ENCODE results near the gene GLYATL2. TPM values are rescaled to one million over a fixed set of nuclear protein-coding genes. Genes with fewer than 3 reads are reported as not detected.

Gene GLYATL2
- total RNA-seq, 1 experiment from 2014 or later: not detected

DNA sequence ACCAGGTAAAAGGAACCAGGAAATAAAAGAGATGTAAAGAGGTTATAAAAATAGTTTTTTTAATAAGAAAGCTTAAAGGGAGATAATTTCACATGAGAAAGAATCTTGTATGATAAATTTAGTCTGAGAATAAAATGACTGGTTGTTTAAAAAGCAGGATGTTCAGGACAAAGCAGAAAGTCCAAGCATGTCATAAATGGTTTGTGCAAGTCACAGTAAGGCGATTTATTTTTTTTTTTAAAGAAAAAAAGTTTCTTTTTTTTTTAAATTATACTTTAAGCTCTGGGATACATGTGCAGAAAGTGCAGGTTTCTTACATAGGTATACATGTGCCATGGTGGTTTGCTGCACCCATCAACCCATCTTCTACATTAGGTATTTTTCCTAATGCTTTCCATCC lies 30.8 kb downstream of the GLYATL2 start:
- peaks cover 18% of the 10 kb centered on the region for H3K9me3 ChIP-seq
- H3K36me3 ChIP-seq: no peaks in the 10 kb centered on the region
- DNase-seq: no peak
- no peak overlapping the region for H3K4me3 ChIP-seq
- H3K27me3 ChIP-seq: no peaks in the 10 kb centered on the region

DNA sequence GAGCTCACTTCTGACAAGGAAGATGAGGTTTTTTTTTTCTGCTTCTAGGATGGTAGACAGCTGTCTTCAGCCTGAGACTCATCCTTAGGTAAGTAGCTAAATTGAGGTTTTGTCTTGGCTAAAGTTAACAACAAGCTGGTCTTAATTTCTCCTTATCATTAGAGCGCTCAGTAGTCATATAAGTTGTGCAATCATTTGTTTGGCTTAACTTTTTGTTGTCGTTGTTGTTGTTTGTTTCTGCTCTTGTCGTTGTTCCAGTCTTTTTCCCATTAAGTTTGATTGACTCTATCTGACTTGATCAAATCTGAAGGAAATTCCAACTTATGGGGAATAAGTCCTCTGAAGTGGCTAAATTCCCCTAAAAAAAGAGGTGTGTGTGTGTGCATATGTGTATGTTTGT lies 33.0 kb downstream of the GLYATL2 start:
- Histone ChIP-seq H3K27me3 (no peaks in the 10 kb centered on the region), H3K36me3 (no peaks in the 10 kb centered on the region), H3K4me3 (no peak overlapping the region), H3K9me3 (peaks cover 18% of the 10 kb centered on the region)
- no peak for DNase-seq

DNA sequence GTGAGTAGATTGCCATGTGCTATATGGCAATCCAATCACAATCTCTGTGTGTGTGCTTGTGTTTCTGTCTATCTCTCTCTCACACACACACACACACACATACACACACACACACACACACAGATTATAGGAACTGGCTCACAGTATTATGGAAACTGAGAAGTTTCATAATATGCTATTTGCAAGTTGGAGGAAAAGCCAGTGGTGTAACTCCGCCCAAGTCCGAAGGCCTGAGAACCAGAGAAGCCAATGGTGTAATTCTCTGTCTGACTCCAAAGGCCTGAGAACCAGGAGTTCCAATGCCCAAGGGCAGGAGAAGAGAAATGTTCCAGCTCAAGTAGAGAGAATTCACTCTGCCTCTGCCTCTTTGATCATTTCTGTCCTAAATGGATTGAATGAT lies 37.2 kb downstream of the GLYATL2 start:
- Histone ChIP-seq H3K36me3 (no peaks in the 10 kb centered on the region), H3K4me3 (no peak overlapping the region), H3K27me3 (no peaks in the 10 kb centered on the region), H3K9me3 (peaks cover 3% of the 10 kb centered on the region; the same call in 1 of the 2 replicates)
- DNase-seq: no peak

DNA sequence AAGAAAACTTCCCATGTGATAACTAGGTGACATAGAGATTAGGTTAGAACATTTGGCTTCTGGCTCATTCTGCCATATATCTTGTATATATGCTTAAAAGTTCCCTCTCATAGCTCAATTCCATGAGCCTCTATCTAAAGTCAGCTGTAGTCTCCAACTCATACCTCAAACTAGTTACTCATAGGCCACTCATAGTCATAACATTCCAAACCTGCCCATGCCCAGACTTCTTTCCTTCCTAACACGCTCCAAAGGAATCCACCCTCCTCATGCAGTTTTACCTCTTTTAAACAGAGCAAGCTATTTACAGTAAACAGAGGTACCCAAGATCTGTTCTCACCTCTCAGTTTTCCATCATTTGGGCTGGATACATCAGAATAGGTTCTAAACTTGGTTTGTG lies 39.4 kb downstream of the GLYATL2 start:
- DNase-seq: no peak
- Histone ChIP-seq H3K4me3 (no peak overlapping the region), H3K36me3 (no peaks in the 10 kb centered on the region), H3K9me3 (no peaks in the 10 kb centered on the region), H3K27me3 (no peaks in the 10 kb centered on the region)

DNA sequence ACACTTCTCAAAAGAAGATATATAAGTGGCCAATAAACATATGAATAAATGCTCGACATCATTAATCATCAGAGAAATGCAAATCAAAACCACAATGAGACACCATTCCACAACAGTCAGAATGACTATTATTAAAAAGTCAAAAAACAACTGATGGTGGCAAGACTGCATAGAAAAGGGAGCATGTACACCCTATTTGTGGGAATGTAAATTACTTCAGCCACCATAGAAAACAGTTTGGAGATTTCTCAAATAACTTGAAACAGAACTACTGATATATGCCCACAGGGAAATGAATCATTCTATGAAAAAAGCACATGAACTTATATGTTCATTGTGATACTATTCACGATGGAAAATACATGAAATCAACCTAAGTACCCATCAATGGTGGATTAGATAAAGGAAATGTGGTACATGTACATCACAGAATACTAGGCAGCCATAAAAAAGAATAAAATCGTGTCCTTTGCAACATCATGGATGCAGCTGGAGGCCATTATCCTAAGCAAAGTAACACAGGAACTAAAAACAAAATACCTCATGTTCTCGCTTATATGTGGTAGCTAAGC lies 42.4 kb downstream of the GLYATL2 start:
- H3K36me3 ChIP-seq: no peaks in the 10 kb centered on the region
- H3K4me3 ChIP-seq: no peak overlapping the region
- H3K9me3 ChIP-seq: no peaks in the 10 kb centered on the region
- no peak for DNase-seq
- H3K27me3 ChIP-seq: no peaks in the 10 kb centered on the region

DNA sequence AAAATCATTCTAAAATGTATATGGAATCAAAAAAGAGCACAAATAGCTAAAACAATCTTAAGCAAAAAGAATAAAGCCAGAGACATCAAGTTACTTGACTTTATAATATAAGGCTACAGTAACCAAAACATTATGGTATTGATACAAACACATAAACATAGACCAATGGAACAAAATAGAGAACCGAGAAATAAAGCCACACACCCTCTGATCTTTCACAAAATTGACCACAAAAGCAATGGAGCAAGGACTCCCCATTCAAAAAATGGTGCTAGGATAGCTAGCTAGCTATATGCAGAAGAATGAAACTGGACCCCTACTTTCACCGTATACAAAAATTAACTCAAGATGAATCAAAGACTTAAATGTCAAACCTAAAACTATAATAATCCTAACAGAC lies 43.2 kb downstream of the GLYATL2 start:
- Histone ChIP-seq H3K36me3 (no peaks in the 10 kb centered on the region), H3K9me3 (no peaks in the 10 kb centered on the region), H3K27me3 (no peaks in the 10 kb centered on the region)

DNA sequence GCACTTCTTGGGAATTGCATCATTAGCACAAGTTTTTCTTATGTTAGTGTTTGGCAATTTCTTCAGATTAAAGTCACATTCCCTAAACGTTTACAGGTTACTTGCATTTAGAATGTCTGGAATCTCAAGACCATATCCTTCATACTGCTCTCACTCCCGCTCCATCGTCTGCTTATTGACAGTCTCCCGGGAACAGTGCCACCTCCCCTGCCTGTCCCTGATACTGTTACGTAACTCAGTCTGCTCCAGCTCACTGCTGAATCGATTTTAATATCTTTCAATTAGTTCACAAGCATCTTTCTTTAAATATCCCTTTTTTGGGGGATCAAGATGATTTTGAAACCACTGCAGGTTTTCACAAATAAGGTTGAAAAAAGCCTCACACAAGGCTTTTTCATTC lies 48.2 kb downstream of the GLYATL2 start:
- no peaks in the 10 kb centered on the region for H3K27me3 ChIP-seq
- DNase-seq: no peak

More for the DNA sequence above, 43.2 kb downstream of the GLYATL2 start:
- no peak overlapping the region for H3K4me3 ChIP-seq
- DNase-seq: no peak

DNA sequence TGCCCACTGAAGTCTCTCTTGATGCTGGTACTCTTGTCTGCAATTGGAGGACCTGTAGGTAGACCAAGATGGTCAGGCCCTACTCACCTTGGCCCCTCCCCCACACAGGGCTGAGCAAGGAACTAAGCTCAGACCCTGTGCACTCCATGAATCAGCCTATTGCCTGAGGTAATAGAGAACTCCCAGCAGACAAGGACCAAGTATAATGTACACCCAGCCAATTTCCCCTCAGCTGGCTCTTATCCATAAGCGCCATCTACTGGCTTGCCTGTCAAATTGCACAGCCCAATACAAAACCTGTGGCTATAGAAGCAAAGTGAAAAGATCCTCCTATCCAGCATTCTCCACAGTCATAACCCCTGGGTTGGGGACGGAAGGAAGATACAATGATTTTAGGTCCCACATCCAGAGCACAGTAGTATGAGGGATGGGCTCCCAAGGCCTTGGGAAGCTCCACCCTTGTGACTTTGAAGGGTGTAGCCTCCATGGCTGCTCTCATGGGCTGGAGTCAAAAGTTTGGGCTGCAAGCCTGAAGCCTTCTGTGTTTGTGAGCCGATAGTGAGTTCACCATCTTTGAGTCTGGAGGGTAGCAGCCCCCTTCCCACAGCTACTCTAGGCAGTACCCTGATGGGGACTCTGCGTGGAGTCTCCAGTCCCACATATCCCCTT lies 56.0 kb downstream of the GLYATL2 start:
- no peaks in the 10 kb centered on the region for H3K27me3 ChIP-seq
- no peak overlapping the region for H3K4me3 ChIP-seq
- no peaks in the 10 kb centered on the region for H3K36me3 ChIP-seq
- peak; percentile 26 for DNase-seq
- no peaks in the 10 kb centered on the region for H3K9me3 ChIP-seq

More for the DNA sequence above, 48.2 kb downstream of the GLYATL2 start:
- no peak overlapping the region for H3K4me3 ChIP-seq
- H3K9me3 ChIP-seq: no peaks in the 10 kb centered on the region
- H3K36me3 ChIP-seq: no peaks in the 10 kb centered on the region

DNA sequence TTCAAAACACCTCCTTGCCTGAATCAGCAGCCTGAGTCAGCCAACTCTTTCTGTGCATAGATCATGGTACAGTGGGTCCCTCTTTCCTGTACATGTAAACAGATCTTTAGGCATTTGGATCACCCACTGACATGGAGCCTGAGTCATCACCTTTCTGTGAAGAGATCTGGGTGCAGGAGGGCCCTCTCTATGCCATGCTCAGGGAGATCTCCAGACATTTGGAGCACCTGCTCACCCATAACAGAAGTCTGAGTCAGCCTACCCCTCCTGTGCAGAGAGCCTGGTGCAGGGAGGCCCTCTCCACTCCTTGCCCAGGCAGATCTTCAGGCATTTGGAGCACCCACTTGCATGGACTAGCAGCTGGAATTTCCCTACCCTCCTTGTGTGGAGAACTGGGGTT lies 56.6 kb downstream of the GLYATL2 start:
- Histone ChIP-seq H3K27me3 (no peaks in the 10 kb centered on the region), H3K36me3 (no peaks in the 10 kb centered on the region), H3K9me3 (no peaks in the 10 kb centered on the region), H3K4me3 (no peak overlapping the region)
- DNase-seq: peak; percentile 18

DNA sequence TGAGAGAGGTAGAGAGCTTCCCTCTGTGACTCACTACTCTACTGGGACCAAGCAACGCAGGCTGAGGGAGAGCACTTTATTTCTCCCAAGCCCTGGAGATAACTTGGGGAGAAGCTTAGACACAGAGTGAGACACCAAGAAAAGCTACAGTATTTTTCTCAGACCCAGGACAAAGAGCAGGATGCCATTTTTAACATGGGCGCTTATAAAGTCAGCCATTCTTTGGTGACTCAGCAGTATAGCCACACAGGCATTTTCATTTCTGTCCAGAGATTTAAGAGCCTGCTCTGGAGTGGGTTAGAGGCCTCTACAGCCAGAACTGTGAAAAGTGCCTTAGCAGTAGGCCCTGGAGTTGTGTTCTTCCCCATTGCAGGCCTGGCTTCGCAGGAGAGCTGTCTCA lies 57.8 kb downstream of the GLYATL2 start:
- Histone ChIP-seq H3K36me3 (no peaks in the 10 kb centered on the region), H3K27me3 (no peaks in the 10 kb centered on the region), H3K9me3 (no peaks in the 10 kb centered on the region), H3K4me3 (no peak overlapping the region)
- DNase-seq: no peak

DNA sequence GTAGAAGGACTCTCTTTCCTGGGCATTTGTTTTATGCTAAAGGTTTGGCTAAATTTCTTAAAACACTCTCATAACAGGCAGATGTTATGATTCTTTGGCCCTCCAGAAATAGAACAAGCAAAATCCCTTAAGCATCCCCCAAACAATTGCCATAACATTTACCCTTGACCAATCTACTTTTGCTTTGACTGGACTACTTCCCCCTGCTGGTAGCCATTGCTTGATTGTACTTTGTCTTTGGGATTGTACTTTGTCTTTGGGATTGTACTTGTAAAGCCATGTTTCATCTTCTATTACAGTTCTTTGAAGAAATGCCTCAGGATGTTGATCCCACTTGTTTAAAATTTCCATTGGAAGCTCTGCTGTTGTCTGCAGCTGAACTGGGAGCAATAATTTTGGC lies 59.5 kb downstream of the GLYATL2 start:
- Histone ChIP-seq H3K4me3 (no peak overlapping the region), H3K9me3 (no peaks in the 10 kb centered on the region), H3K36me3 (no peaks in the 10 kb centered on the region), H3K27me3 (no peaks in the 10 kb centered on the region)
- DNase-seq: no peak

Other genes with a start within 250 kb of the GLYATL2 start
- gene CNTF, start 222.0 kb downstream of the GLYATL2 start, total RNA-seq (2014; rRNA removed; shearing (Covaris generic); ENCODE audit: low replicate concordance): 0.92 TPM in 1 of 2 replicates, not detected in the other
- not detected in 2 replicates for gene GLYAT, start 112.8 kb downstream of the GLYATL2 start, total RNA-seq (2014; rRNA removed; shearing (Covaris generic); ENCODE audit: low replicate concordance)
- not detected in 2 replicates for gene GLYATL1, start 94.8 kb upstream of the GLYATL2 start, total RNA-seq (2014; rRNA removed; shearing (Covaris generic); ENCODE audit: low replicate concordance)
- not detected in 2 replicates for gene GLYATL1B, start 241.6 kb upstream of the GLYATL2 start, total RNA-seq (2014; rRNA removed; shearing (Covaris generic); ENCODE audit: low replicate concordance)

Measured in MG63 (cell line).